A549 (cell line): ENCODE data around the gene SP5. TPM values are rescaled to one million over a fixed set of nuclear protein-coding genes. Genes with fewer than 3 reads are reported as not detected.

Experiments used
- ATAC-seq, 2 experiments: fragments of 200-7000 bp in 1 of 2; fragments of >200 bp in 1 of 2; cut with Nextera tagmentation in 1 of 2; cut with Tn5 transposase in 1 of 2; 3 replicates each; pipeline versions ENCODE4 v1.8.0 to v1.9.1; 2018 to 2020; ENCODE audit warnings: mild to moderate bottlenecking in 1 of 2, moderate library complexity in 1 of 2
- CTCF ChIA-PET: fragments of 300-600 bp; sonication (Branson Sonifier 250); formaldehyde crosslinking; extraction: SDS; loops from one replicate; lab custom pipeline; 2021; ENCODE audit warnings: antibody characterized with exemption, inconsistent platforms; lab: Yijun Ruan, JAX
- POLR2A ChIA-PET: fragments of 350-600 bp; formaldehyde crosslinking; extraction: SDS; loops from one replicate; lab custom pipeline; 2021; ENCODE audit warnings: antibody characterized with exemption, inconsistent platforms; lab: Yijun Ruan, JAX
- DNase-seq, 2 experiments: peaks; one replicate each; pipeline versions ENCODE4 v3.0.0 to v3.0.0-alpha.2; 2011 to 2016; ENCODE audit warnings: low read depth in 1 of 2, low spot score in 1 of 2
- FAIRE-seq: peaks from 2 replicates; lab custom pipeline; 2011; peaks lifted over from hg19 to GRCh38; lab: Jason Lieb, UNC
- H3K27ac ChIP-seq, 2 experiments: fragments of >200 bp; sonication (Bioruptor Twin); formaldehyde crosslinking; 3 replicates each; pipeline ENCODE4 v1.5.1; 2016 to 2017
- H3K4me1 ChIP-seq: fragments of >200 bp; sonication (Bioruptor Twin); formaldehyde crosslinking; 3 replicates; pipeline ENCODE4 v1.6.1; 2016
- H3K4me2 ChIP-seq: fragments of >200 bp; sonication (Bioruptor Twin); formaldehyde crosslinking; 3 replicates; pipeline ENCODE4 v1.6.1; 2016
- H3K4me3 ChIP-seq: fragments of >200 bp; sonication (Bioruptor Twin); formaldehyde crosslinking; 3 replicates; pipeline ENCODE4 v1.5.1; 2016
- H3K9me3 ChIP-seq: fragments of >200 bp; sonication (Bioruptor Twin); formaldehyde crosslinking; 3 replicates; pipeline ENCODE4 v1.6.1; 2016
- CHD2 ChIP-seq: fragments of 150-350 bp; IDR thresholded peaks from 2 replicates; pipeline ENCODE4 v1.6.1; 2014; ENCODE audit warnings: low read length; ENCODE audit not compliant: partially characterized antibody
- EHF ChIP-seq: fragments of 250-450 bp; sonication (Bioruptor Pico); IDR thresholded peaks from 2 replicates; pipeline ENCODE4 v1.5.0; 2020; ENCODE audit warnings: mild to moderate bottlenecking
- ELK1 ChIP-seq: fragments of 150-350 bp; IDR thresholded peaks from 2 replicates; pipeline ENCODE4 v1.6.1; 2014; ENCODE audit warnings: low read depth, mild to moderate bottlenecking, low read length
- FOSL2 ChIP-seq, 2 experiments: fragments of 450-650 bp in 1 of 2; fragments of >200 bp in 1 of 2; sonication (Bioruptor Twin) in 1 of 2; formaldehyde crosslinking; IDR thresholded peaks; 2 replicates each; pipeline versions ENCODE4 v1.5.0 to v1.6.1; 2016 to 2020; ENCODE audit warnings: mild to moderate bottlenecking in 1 of 2, moderate library complexity in 1 of 2
- GATA3 ChIP-seq: IDR thresholded peaks from 2 replicates; pipeline ENCODE4 v1.6.1; 2012; ENCODE audit warnings: borderline replicate concordance
- HOXB13 ChIP-seq: fragments of 250-450 bp; sonication (Bioruptor Pico); IDR thresholded peaks from 2 replicates; pipeline ENCODE4 v1.5.0; 2020; ENCODE audit warnings: low read depth, mild to moderate bottlenecking, moderate library complexity
- JUN ChIP-seq, 2 experiments: fragments of >200 bp; sonication (Bioruptor Twin); formaldehyde crosslinking; IDR thresholded peaks; 2 replicates in 1 of 2; 3 replicates in 1 of 2; pipeline ENCODE4 v1.6.1; 2016 to 2017
- KDM5A ChIP-seq: fragments of 200-600 bp; sonication (generic); IDR thresholded peaks from 2 replicates; pipeline ENCODE4 v1.6.1; 2016; ENCODE audit warnings: antibody characterized with exemption, mild to moderate bottlenecking
- NR3C1 ChIP-seq: fragments of >200 bp; sonication (Bioruptor Twin); formaldehyde crosslinking; IDR thresholded peaks from 3 replicates; pipeline ENCODE4 v1.6.1; 2017
- PHF8 ChIP-seq: fragments of 200-600 bp; sonication (generic); IDR thresholded peaks from 2 replicates; pipeline ENCODE4 v1.6.1; 2016; ENCODE audit warnings: low read depth, mild to moderate bottlenecking, antibody characterized with exemption, moderate library complexity, borderline replicate concordance
- POLR2AphosphoS2 ChIP-seq: conservative IDR thresholded peaks from 2 replicates; pipeline ENCODE4 v1.6.1; 2012; ENCODE audit warnings: low read length, improper control_type of control experiment, inconsistent platforms
- RAD21 ChIP-seq, 2 experiments: fragments of >200 bp in 1 of 2; sonication (Bioruptor Twin) in 1 of 2; formaldehyde crosslinking in 1 of 2; IDR thresholded peaks in 1 of 2; conservative IDR thresholded peaks in 1 of 2; 2 replicates in 1 of 2; 3 replicates in 1 of 2; pipeline ENCODE4 v1.6.1; 2012 to 2018; ENCODE audit warnings: inconsistent platforms in 1 of 2
- RARB ChIP-seq: fragments of 250-450 bp; sonication (Bioruptor Pico); IDR thresholded peaks from 2 replicates; pipeline ENCODE4 v1.8.0; 2021; ENCODE audit warnings: mild to moderate bottlenecking, moderate library complexity
- RCOR1 ChIP-seq: fragments of 150-350 bp; IDR thresholded peaks from 2 replicates; pipeline ENCODE4 v1.6.1; 2014; ENCODE audit warnings: antibody characterized with exemption, low read length, low read depth
- REST ChIP-seq: fragments of 200-600 bp; sonication (generic); IDR thresholded peaks from 2 replicates; pipeline ENCODE4 v1.6.1; 2016; ENCODE audit warnings: antibody characterized with exemption, mild to moderate bottlenecking, moderate library complexity
- RFX5 ChIP-seq: fragments of 450-650 bp; IDR thresholded peaks from 2 replicates; pipeline ENCODE4 v1.7.1; 2014; ENCODE audit warnings: antibody characterized with exemption, mild to moderate bottlenecking, moderate library complexity
- RNF2 ChIP-seq: fragments of 200-600 bp; sonication (generic); IDR thresholded peaks from 2 replicates; pipeline ENCODE4 v1.6.1; 2016; ENCODE audit warnings: low read depth, mild to moderate bottlenecking, antibody characterized with exemption, moderate library complexity, borderline replicate concordance
- SMC3 ChIP-seq: fragments of >200 bp; sonication (Bioruptor Twin); formaldehyde crosslinking; IDR thresholded peaks from 3 replicates; pipeline ENCODE4 v1.6.1; 2018; ENCODE audit warnings: inconsistent platforms
- SREBF2 ChIP-seq: fragments of 450-650 bp; IDR thresholded peaks from 2 replicates; pipeline ENCODE4 v1.6.1; 2014; ENCODE audit warnings: mild to moderate bottlenecking, moderate library complexity
- ZC3H11A ChIP-seq: fragments of 450-650 bp; IDR thresholded peaks from 2 replicates; pipeline ENCODE4 v1.6.1; 2014; ENCODE audit warnings: antibody characterized with exemption, mild to moderate bottlenecking
- ZFP36 ChIP-seq: fragments of 450-650 bp; IDR thresholded peaks from 2 replicates; pipeline ENCODE4 v1.6.1; 2014; ENCODE audit warnings: borderline replicate concordance; ENCODE audit not compliant: partially characterized antibody
- ZSCAN20 ChIP-seq: fragments of 250-450 bp; sonication (Bioruptor Pico); IDR thresholded peaks from 2 replicates; pipeline ENCODE4 v1.8.0; 2022; ENCODE audit warnings: mild to moderate bottlenecking, moderate library complexity
- WGBS: methylation state at CpG from one replicate; pipeline ENCODE4 v1.1.6; 2017; ENCODE audit errors: missing lambda C conversion rate; 5-methylcytosine and 5-hydroxymethylcytosine counted together
- polyA plus RNA-seq, 4 experiments: library from polyadenylated mRNA; depleted of rRNA in 3 of 4; stranded (reverse); fragments of >200 nt; fragmentation: RNase III in 1 of 4; extraction: RNeasy Plus Mini Kit Qiagen cat#74134 plus additional on column Dnase treatment in 1 of 4; gene quantifications; 2 replicates in 3 of 4; 3 replicates in 1 of 4; pipeline ENCODE4 v1.2.3, GENCODE V29; 2011 to 2017
- TF ChIP-seq, protein P1 (sequence below): IDR thresholded peaks from 2 replicates; pipeline ENCODE4 v1.6.1; 2012
- TF ChIP-seq, protein P2 (sequence below): IDR thresholded peaks from 2 replicates; pipeline ENCODE4 v1.6.1; 2012

The SP5 gene
- polyA plus RNA-seq, 2 of the 4 experiments (the other 2 are of a cell fraction): not detected

DNA sequence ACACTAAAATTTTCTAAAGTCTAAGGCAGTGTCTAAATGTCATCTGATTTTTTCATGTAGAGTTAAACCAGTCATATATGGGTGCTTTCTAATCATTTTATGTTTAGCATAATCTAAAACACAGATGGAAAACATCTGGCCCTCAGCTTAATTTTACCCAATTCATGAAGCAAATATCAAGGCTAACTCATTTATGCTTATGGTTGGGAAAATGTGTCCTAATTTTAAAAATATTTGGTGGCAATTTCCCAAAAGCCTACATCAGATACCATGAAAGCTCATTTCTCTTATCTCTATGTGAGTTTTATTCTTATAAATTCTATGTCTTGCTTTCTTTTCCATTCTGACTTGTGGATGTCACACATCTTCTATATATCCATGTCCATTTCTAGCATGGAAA lies 7.2 kb downstream of the SP5 start:
- no peak for TF ChIP-seq RARB (CRISPR knock-in tag)
- no peak for TF ChIP-seq GATA3
- TF ChIP-seq, protein P1, sequence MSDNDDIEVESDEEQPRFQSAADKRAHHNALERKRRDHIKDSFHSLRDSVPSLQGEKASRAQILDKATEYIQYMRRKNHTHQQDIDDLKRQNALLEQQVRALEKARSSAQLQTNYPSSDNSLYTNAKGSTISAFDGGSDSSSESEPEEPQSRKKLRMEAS: no peak
- no peak for TF ChIP-seq RAD21 (conservative IDR thresholded peaks at IDR 0.05 in 1 of 2, IDR thresholded peaks at IDR 0.05 in 1 of 2)
- no peak for TF ChIP-seq CHD2
- no peak for TF ChIP-seq NR3C1
- TF ChIP-seq, all 56 proteins: peak for 0
- H3K27ac ChIP-seq: no peak overlapping the region
- H3K4me1 ChIP-seq: no peaks in the 10 kb centered on the region
- H3K4me3 ChIP-seq: no peak overlapping the region
- no peak overlapping the region for H3K4me2 ChIP-seq
- ChIA-PET CTCF (no interaction called here), POLR2A (no interaction called here)
- ATAC-seq (no peak), FAIRE-seq (no peak), DNase-seq (no peak)
- H3K9me3 ChIP-seq: no peaks in the 10 kb centered on the region

- H3K27ac ChIP-seq: no peak overlapping the region
- TF ChIP-seq RCOR1: no peak
- TF ChIP-seq JUN (IDR thresholded peaks at IDR 0.05): no peak
- no peak for TF ChIP-seq NR3C1
- TF ChIP-seq, protein P1: no peak
- TF ChIP-seq RARB (CRISPR knock-in tag): no peak
- no peak for TF ChIP-seq RNF2
- TF ChIP-seq, all 56 proteins: peak for 0
- Histone ChIP-seq H3K4me1 (no peaks in the 10 kb centered on the region), H3K4me3 (no peak overlapping the region), H3K4me2 (no peak overlapping the region), H3K9me3 (no peaks in the 10 kb centered on the region)
- ChIA-PET POLR2A (no interaction called here), CTCF (interaction anchor here (0.6 to 1.4 kb wide), 3 partner anchors 11 to 314 kb away, joined by 3 read pairs; no protein-coding TSS in a partner anchor)
- DNase-seq (no peak), ATAC-seq (no peak), FAIRE-seq (no peak)
- 22% methylated on average over 2 of the region's 2 CpGs for WGBS
Measured at GRCh38 chr2:170723446-170723958, 8.4 kb downstream of the SP5 start.

GRCh38 chr2:170733798-170734600 lies 18.9 kb downstream of the SP5 start:
- Histone ChIP-seq H3K27ac (no peak overlapping the region), H3K4me3 (no peak overlapping the region), H3K4me1 (0 out of 3 replicates have a peak, but pooled peaks cover 4% of the 10 kb centered on the region), H3K4me2 (no peak overlapping the region)
- CTCF ChIA-PET: no interaction called here
- ATAC-seq (no peak), DNase-seq (no peak), FAIRE-seq (no peak)
- 43% methylated on average over 1 of the region's 1 CpG for WGBS
- TF ChIP-seq FOSL2 (IDR thresholded peaks at IDR 0.05) (no peak), FOSL2 (CRISPR knock-in tag; IDR thresholded peaks at IDR 0.05) (no peak), ZSCAN20 (CRISPR knock-in tag) (no peak), ZC3H11A (no peak), KDM5A (no peak), GATA3 (no peak), ZFP36 (no peak), PHF8 (no peak), JUN (IDR thresholded peaks at IDR 0.05) (no peak), REST (no peak), EHF (no peak), HOXB13 (CRISPR knock-in tag) (no peak), SMC3 (no peak), RFX5 (no peak), RNF2 (no peak), SREBF2 (no peak), ELK1 (no peak), POLR2AphosphoS2 (no peak)
- TF ChIP-seq, protein P2, sequence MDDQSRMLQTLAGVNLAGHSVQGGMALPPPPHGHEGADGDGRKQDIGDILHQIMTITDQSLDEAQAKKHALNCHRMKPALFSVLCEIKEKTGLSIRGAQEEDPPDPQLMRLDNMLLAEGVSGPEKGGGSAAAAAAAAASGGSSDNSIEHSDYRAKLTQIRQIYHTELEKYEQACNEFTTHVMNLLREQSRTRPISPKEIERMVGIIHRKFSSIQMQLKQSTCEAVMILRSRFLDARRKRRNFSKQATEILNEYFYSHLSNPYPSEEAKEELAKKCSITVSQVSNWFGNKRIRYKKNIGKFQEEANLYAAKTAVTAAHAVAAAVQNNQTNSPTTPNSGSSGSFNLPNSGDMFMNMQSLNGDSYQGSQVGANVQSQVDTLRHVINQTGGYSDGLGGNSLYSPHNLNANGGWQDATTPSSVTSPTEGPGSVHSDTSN: no peak
- TF ChIP-seq, all 56 proteins: peak for 0
- H3K9me3 ChIP-seq: no peaks in the 10 kb centered on the region
- POLR2A ChIA-PET: no interaction called here
